ENCODE results near the gene MTMR4.

MTMR4 gene

DNA sequence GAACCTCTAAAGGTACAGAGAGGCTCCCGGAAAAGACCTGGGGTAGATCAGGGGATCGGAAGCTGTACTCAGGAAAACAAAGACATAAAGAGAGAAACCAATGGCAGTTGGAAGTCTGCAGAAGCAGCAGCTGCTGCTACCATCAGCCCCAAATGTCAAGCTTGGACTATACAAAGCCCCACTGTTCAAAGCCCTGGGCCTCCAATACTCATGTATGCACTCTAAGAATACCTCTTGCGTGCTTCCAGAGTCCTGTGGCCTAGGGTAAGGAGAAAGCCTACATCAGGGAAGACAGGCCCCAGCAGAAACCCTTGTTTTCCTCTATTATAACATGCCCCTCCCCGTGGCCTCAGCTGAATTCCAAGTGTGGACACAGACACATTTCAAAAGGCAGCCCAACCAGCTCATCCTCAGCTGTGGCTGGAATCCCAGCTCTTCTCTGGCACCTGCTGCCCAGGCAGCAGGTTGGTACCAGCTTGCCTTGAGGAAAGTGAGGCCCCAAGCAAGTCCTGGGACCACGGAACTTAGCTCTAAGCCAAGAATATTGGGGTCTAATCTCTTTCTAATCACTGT is 19.3 kb upstream of the MTMR4 start:
- DNase-seq (ENCODE audit: low spot score), result no peak
- TF ChIP-seq, protein P1, sequence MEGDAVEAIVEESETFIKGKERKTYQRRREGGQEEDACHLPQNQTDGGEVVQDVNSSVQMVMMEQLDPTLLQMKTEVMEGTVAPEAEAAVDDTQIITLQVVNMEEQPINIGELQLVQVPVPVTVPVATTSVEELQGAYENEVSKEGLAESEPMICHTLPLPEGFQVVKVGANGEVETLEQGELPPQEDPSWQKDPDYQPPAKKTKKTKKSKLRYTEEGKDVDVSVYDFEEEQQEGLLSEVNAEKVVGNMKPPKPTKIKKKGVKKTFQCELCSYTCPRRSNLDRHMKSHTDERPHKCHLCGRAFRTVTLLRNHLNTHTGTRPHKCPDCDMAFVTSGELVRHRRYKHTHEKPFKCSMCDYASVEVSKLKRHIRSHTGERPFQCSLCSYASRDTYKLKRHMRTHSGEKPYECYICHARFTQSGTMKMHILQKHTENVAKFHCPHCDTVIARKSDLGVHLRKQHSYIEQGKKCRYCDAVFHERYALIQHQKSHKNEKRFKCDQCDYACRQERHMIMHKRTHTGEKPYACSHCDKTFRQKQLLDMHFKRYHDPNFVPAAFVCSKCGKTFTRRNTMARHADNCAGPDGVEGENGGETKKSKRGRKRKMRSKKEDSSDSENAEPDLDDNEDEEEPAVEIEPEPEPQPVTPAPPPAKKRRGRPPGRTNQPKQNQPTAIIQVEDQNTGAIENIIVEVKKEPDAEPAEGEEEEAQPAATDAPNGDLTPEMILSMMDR (IDR thresholded peaks at IDR 0.05; ENCODE audit: extremely low read depth, insufficient read depth, missing control alignments), result no peak
- in situ Hi-C loops (cut with MboI; ENCODE audit: low pct_unique_long_range_greater_than_20kb, low sequenced_read_pairs, unreplicated experiment), result no loop called here

DNA sequence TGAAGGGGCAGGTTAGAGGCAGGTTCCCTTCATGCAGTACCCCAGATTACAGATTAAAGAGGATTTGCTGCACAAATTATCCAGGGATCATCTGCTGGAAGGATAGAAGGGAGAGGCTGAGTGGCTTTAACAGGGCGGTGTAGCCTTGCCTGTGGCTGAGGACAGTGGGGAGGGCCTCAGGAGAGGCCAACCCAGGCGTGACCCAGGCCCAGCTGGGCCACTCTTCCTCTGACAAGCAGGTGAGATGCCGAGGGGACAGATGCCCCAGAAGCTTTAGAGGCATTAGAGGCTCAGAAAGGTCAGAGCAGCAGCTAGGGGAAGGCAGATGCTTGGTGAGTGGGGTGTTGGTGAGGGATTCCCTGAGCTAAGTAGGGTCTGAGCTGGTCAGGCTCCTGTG is 18.1 kb upstream of the MTMR4 start:
- TF ChIP-seq, protein P1 (IDR thresholded peaks at IDR 0.05; ENCODE audit: extremely low read depth, insufficient read depth, missing control alignments), result no peak
- no peak for DNase-seq (ENCODE audit: low spot score)
- in situ Hi-C loops (cut with MboI; ENCODE audit: low pct_unique_long_range_greater_than_20kb, low sequenced_read_pairs, unreplicated experiment), result no loop called here

DNA sequence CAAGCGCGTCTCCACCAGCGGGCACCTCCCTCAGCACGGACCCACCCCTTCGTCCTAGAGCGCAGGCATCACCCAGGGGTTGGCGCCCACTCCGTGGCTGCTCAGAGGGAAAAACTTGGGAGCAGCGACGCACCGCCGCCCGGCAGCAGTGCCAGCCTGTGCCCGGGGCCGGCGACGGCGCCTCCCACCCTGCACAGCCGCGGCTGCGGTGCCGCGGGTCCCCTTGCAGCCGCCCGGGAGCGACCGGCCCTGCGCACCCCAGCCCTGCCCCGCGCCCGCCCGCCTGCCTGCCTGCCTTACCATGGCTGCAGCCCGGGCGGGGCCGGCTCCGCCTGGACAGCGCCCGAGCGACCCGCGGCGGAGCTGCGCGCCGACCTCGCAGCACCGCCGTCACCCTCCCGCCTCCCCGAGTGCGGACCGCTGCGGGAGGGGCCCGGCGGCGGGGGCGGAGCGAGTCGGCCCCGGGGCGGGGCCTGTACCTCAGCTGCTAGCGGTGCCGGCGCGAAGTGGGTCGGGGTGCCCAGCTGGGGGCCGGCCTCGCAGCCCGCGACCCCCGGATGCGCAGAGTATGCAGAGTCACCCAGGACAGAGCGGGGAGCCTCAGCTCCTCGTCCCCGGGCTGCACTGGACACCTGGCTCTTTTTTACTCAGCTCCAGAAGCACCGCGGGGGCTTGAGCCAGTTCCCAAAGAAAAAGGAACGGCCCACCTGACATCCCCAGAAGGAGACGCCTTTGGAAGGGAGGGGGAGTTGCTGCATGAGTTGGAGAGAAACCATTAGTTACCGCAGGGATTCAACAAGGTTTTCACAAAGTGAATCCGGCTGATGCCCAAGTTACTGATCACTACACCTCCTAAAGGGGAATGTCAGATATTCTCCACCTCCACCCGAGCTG is 17.5 kb upstream of the MTMR4 start:
- peak; percentile 85 for DNase-seq (ENCODE audit: low spot score)
- TF ChIP-seq, protein P1 (IDR thresholded peaks at IDR 0.05; ENCODE audit: extremely low read depth, insufficient read depth, missing control alignments), result no peak
- in situ Hi-C loops (cut with MboI; ENCODE audit: low pct_unique_long_range_greater_than_20kb, low sequenced_read_pairs, unreplicated experiment), result no loop called here

GRCh38 chr17:58531122-58531521 is 16.7 kb upstream of the MTMR4 start:
- in situ Hi-C loops (cut with MboI; ENCODE audit: low pct_unique_long_range_greater_than_20kb, low sequenced_read_pairs, unreplicated experiment), result no loop called here
- TF ChIP-seq, protein P1 (IDR thresholded peaks at IDR 0.05; ENCODE audit: extremely low read depth, insufficient read depth, missing control alignments), result no peak
- DNase-seq (ENCODE audit: low spot score), result no peak

DNA sequence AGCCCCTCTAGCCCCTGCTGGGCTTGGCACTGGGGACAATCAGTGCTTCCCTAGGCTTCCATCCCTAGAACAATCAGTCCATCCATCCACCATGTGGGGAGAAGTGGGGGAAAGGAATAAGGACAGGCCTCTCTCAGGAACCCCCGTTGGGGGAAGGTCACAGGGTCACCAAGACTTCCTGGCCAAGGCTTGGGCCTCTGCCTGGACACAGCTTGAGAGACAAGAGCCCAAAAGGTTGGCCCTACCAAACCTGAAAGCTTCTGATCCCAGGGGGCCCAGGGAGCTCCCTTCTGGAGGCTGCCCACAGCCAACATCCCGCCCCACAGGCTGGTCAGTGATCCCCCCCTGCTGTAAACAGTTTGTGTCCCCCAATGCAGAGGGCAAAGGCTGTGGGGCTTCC is 16.2 kb upstream of the MTMR4 start:
- TF ChIP-seq, protein P1 (IDR thresholded peaks at IDR 0.05; ENCODE audit: extremely low read depth, insufficient read depth, missing control alignments), result no peak
- DNase-seq (ENCODE audit: low spot score), result no peak
- in situ Hi-C loops (cut with MboI; ENCODE audit: low pct_unique_long_range_greater_than_20kb, low sequenced_read_pairs, unreplicated experiment), result no loop called here

DNA sequence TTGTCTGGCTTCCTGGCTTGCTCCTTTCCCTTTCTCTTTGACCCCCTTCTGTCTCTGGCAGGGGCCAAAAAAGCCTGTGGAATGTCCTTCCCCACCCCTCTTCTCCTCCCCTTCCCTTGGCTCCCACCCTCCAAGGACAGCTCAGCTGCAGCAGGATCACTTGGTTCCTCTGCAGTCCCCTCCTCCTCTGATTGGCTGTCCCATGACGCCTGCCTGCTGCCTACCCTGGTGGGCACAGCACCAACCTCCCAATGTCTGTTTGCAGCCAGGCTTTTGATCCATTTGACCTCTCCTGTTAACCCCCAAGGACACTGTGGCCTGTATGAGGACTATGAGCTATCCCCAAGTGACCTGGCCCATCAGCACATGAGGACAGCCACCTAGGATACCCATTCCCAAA is 14.8 kb upstream of the MTMR4 start:
- DNase-seq (ENCODE audit: low spot score), result no peak
- TF ChIP-seq, protein P1 (IDR thresholded peaks at IDR 0.05; ENCODE audit: extremely low read depth, insufficient read depth, missing control alignments), result no peak
- in situ Hi-C loops (cut with MboI; ENCODE audit: low pct_unique_long_range_greater_than_20kb, low sequenced_read_pairs, unreplicated experiment), result loop anchor here (10.0 kb wide), 1 partner anchor 476 kb away; no protein-coding TSS in a partner anchor
